Esophagus squamous epithelium (tissue), 4 donors: ENCODE results near the gene ELMO1.

ENCODE experiments used
- CTCF ChIP-seq, 6 experiments: fragments of 450-650 bp in 4 of 6; fragments of 200-600 bp in 2 of 6; sonication (generic) in 2 of 6; IDR thresholded peaks; one replicate each; pipeline ENCODE4 v1.5.1; 2016 to 2019; ENCODE audit warnings: antibody characterized with exemption in 6 of 6, mild to moderate bottlenecking in 4 of 6, moderate library complexity in 4 of 6
- POLR2A ChIP-seq, 4 donors: fragments of 450-650 bp; IDR thresholded peaks; one replicate each; pipeline ENCODE4 v1.6.1; 2017; ENCODE audit warnings: antibody characterized with exemption in 4 of 4, mild to moderate bottlenecking in 4 of 4, moderate library complexity in 3 of 4

- no peak for TF ChIP-seq CTCF (IDR thresholded peaks at IDR 0.05)
- TF ChIP-seq POLR2A (IDR thresholded peaks at IDR 0.05): no peak
These were observed 94.6 kb downstream of the ELMO1 start for GRCh38 chr7:37353949-37354655.
